ENCODE results near the gene PIK3AP1. TPM values are rescaled to one million over a fixed set of nuclear protein-coding genes. Genes with fewer than 3 reads are reported as not detected.

The PIK3AP1 gene
- total RNA-seq, 2 donors from 2014 or later, result 3.8 to 15.6 TPM

- no peaks in the 10 kb centered on the region for H3K27me3 ChIP-seq (replicated peaks; ENCODE audit: insufficient read depth)
- no peaks in the 10 kb centered on the region for H3K4me1 ChIP-seq (replicated peaks)
- TF ChIP-seq CTCF (IDR thresholded peaks at IDR 0.05) (no peak), POLR2AphosphoS5 (IDR thresholded peaks at IDR 0.05) (no peak), POLR2A (IDR thresholded peaks at IDR 0.05) (no peak)
- 94% methylated on average over 3 of the region's 3 CpGs for WGBS
- H3K36me3 ChIP-seq, result no peaks in the 10 kb centered on the region
- H3K4me3 ChIP-seq, result no peak overlapping the region
- intact Hi-C loops (cut with DNase I), result no loop called here
- H3K27ac ChIP-seq, result no peak overlapping the region
- H3K9me3 ChIP-seq, result no peaks in the 10 kb centered on the region
- no peak for DNase-seq (ENCODE audit: low spot score)
These were observed 52.9 kb downstream of the PIK3AP1 start for GRCh38 chr10:96667401-96667800.

GRCh38 chr10:96666741-96667140 lies 53.6 kb downstream of the PIK3AP1 start:
- 96% methylated on average over 3 of the region's 3 CpGs for WGBS
- no peak for DNase-seq (ENCODE audit: low spot score)
- H3K9me3 ChIP-seq, result no peaks in the 10 kb centered on the region
- no peak for TF ChIP-seq POLR2AphosphoS5 (IDR thresholded peaks at IDR 0.05)
- TF ChIP-seq POLR2A (IDR thresholded peaks at IDR 0.05), result no peak
- TF ChIP-seq CTCF (IDR thresholded peaks at IDR 0.05), result no peak
- H3K4me3 ChIP-seq, result no peak overlapping the region
- H3K36me3 ChIP-seq, result no peaks in the 10 kb centered on the region
- H3K27me3 ChIP-seq (replicated peaks; ENCODE audit: insufficient read depth), result no peaks in the 10 kb centered on the region
- H3K27ac ChIP-seq, result no peak overlapping the region
- intact Hi-C loops (cut with DNase I), result no loop called here
- no peaks in the 10 kb centered on the region for H3K4me1 ChIP-seq (replicated peaks)

GRCh38 chr10:96665306-96665705 lies 55.0 kb downstream of the PIK3AP1 start:
- DNase-seq (ENCODE audit: low spot score), result no peak
- TF ChIP-seq POLR2AphosphoS5 (IDR thresholded peaks at IDR 0.05), result no peak
- no peak for TF ChIP-seq CTCF (IDR thresholded peaks at IDR 0.05)
- TF ChIP-seq POLR2A (IDR thresholded peaks at IDR 0.05), result no peak
- intact Hi-C loops (cut with DNase I), result no loop called here
- H3K36me3 ChIP-seq, result no peaks in the 10 kb centered on the region
- H3K4me3 ChIP-seq, result no peak overlapping the region
- no peaks in the 10 kb centered on the region for H3K27me3 ChIP-seq (replicated peaks; ENCODE audit: insufficient read depth)
- no peaks in the 10 kb centered on the region for H3K4me1 ChIP-seq (replicated peaks)
- WGBS, result 60% methylated on average over 6 of the region's 6 CpGs
- H3K9me3 ChIP-seq, result no peaks in the 10 kb centered on the region
- H3K27ac ChIP-seq, result no peak overlapping the region

- H3K4me1 ChIP-seq (replicated peaks), result no peaks in the 10 kb centered on the region
- WGBS, result 75% methylated on average over 3 of the region's 3 CpGs
- no peak for DNase-seq (ENCODE audit: low spot score)
- no peaks in the 10 kb centered on the region for H3K27me3 ChIP-seq (replicated peaks; ENCODE audit: insufficient read depth)
- no peaks in the 10 kb centered on the region for H3K9me3 ChIP-seq
- no peak overlapping the region for H3K27ac ChIP-seq
- TF ChIP-seq POLR2A (IDR thresholded peaks at IDR 0.05) (no peak), CTCF (IDR thresholded peaks at IDR 0.05) (no peak), POLR2AphosphoS5 (IDR thresholded peaks at IDR 0.05) (no peak)
- H3K36me3 ChIP-seq, result no peaks in the 10 kb centered on the region
- no peak overlapping the region for H3K4me3 ChIP-seq
- intact Hi-C loops (cut with DNase I), result no loop called here
These were observed 55.8 kb downstream of the PIK3AP1 start for GRCh38 chr10:96664563-96664962.

- no peak overlapping the region for H3K4me3 ChIP-seq
- no peaks in the 10 kb centered on the region for H3K27me3 ChIP-seq (replicated peaks; ENCODE audit: insufficient read depth)
- no peaks in the 10 kb centered on the region for H3K4me1 ChIP-seq (replicated peaks)
- H3K9me3 ChIP-seq, result no peaks in the 10 kb centered on the region
- H3K27ac ChIP-seq, result no peak overlapping the region
- intact Hi-C loops (cut with DNase I), result no loop called here
- TF ChIP-seq POLR2AphosphoS5 (IDR thresholded peaks at IDR 0.05), result no peak
- no peak for TF ChIP-seq CTCF (IDR thresholded peaks at IDR 0.05)
- TF ChIP-seq POLR2A (IDR thresholded peaks at IDR 0.05), result no peak
- DNase-seq (ENCODE audit: low spot score), result no peak
- H3K36me3 ChIP-seq, result no peaks in the 10 kb centered on the region
These were observed 56.5 kb downstream of the PIK3AP1 start for GRCh38 chr10:96663797-96664196.

Data from prostate gland (tissue), 2 donors.